ENCODE measurements around the gene TSEN2.
"Not testable (repeated sequence)": the region's sequence is repeated elsewhere in the genome, so short reads cannot be mapped to it uniquely, and the experiment has no call there.

TSEN2 gene

GRCh38 chr3:12507591-12508281, 23.5 kb downstream of the TSEN2 start:
- no peak for DNase-seq

- DNase-seq: no peak
These were observed 24.0 kb downstream of the TSEN2 start for GRCh38 chr3:12508291-12508700.

- DNase-seq: no peak
These were observed 25.2 kb downstream of the TSEN2 start for GRCh38 chr3:12509466-12509865.

- DNase-seq: no peak
These were observed 28.3 kb downstream of the TSEN2 start for GRCh38 chr3:12512534-12513118.

- DNase-seq: no peak
These were observed 29.6 kb downstream of the TSEN2 start for GRCh38 chr3:12513694-12514446.

GRCh38 chr3:12515631-12516030, 31.4 kb downstream of the TSEN2 start:
- DNase-seq: no peak

- no peak for DNase-seq
These were observed 32.6 kb downstream of the TSEN2 start for GRCh38 chr3:12516873-12517272.

- DNase-seq: no peak
These were observed 34.2 kb downstream of the TSEN2 start for GRCh38 chr3:12518261-12519028.

- no peak for DNase-seq
These were observed 36.7 kb downstream of the TSEN2 start for GRCh38 chr3:12521010-12521409.

GRCh38 chr3:12522721-12523120, 38.4 kb downstream of the TSEN2 start:
- no peak for DNase-seq

- DNase-seq: no peak
These were observed 43.5 kb downstream of the TSEN2 start for GRCh38 chr3:12527757-12528143.

GRCh38 chr3:12532182-12532581, 47.9 kb downstream of the TSEN2 start:
- DNase-seq: no peak

- no peak for DNase-seq
These were observed 52.1 kb downstream of the TSEN2 start for GRCh38 chr3:12536423-12536822.

GRCh38 chr3:12541625-12542024, 57.3 kb downstream of the TSEN2 start:
- no peak for DNase-seq

- not testable (repeated sequence) for DNase-seq
These were observed 59.2 kb downstream of the TSEN2 start for GRCh38 chr3:12543497-12543896.

- DNase-seq: no peak
These were observed 60.6 kb downstream of the TSEN2 start for GRCh38 chr3:12544652-12545472.

- no peak for DNase-seq
These were observed 61.2 kb downstream of the TSEN2 start, which contains the start of gene MKRN2OS for GRCh38 chr3:12545473-12545791. TSS of gene MKRN2OS (minus strand) at chr3:12545499. CDS start at chr3:12545464, 35 bp downstream.

- no peak for DNase-seq
These were observed 65.9 kb downstream of the TSEN2 start for GRCh38 chr3:12549971-12550760.

GRCh38 chr3:12553921-12554391, 69.7 kb downstream of the TSEN2 start:
- peak in 1 of 6 experiments; percentile 9 for DNase-seq

GRCh38 chr3:12556314-12556689, 72.0 kb downstream of the TSEN2 start:
- DNase-seq: peak in 1 of 6 experiments; percentile 52

- peak; percentile 71 to 89 (median 80) for DNase-seq
These were observed 72.6 kb downstream of the TSEN2 start, which contains the start of gene MKRN2 for GRCh38 chr3:12556690-12557472. TSS of gene MKRN2 (plus strand) at chr3:12557087. CDS start at chr3:12557151, 64 bp downstream.
